ENCODE measurements around the gene EEF2.

GRCh38 chr19:4018140-4018613, 32.9 kb upstream of the EEF2 start:
- TF ChIP-seq CTCF (IDR thresholded peaks at IDR 0.05): no peak
- no peak for TF ChIP-seq POLR2AphosphoS5 (IDR thresholded peaks at IDR 0.05)
- TF ChIP-seq POLR2A (IDR thresholded peaks at IDR 0.05): no peak
